ENCODE measurements around the gene GPC1.

The GPC1 gene

DNA sequence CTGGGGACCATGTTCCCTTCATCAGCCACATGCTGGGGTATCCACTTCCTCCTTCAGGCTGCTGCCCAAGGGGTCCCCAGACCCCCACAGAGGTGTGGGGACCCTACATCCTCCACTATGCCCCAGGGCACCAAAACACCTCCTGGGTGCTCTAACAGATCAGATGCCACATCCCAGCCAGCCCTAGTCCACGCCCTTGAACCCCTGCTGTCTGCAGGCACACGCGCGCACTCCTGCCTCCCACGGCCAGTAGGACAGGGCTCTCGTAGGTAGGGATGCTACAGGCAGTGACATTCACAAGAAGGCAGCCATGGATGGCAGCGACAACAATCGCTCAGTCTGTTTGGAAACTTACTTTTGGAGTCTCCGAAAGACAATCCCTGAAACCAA is 3.0 kb upstream of the GPC1 start:
- DNase-seq, result no peak

DNA sequence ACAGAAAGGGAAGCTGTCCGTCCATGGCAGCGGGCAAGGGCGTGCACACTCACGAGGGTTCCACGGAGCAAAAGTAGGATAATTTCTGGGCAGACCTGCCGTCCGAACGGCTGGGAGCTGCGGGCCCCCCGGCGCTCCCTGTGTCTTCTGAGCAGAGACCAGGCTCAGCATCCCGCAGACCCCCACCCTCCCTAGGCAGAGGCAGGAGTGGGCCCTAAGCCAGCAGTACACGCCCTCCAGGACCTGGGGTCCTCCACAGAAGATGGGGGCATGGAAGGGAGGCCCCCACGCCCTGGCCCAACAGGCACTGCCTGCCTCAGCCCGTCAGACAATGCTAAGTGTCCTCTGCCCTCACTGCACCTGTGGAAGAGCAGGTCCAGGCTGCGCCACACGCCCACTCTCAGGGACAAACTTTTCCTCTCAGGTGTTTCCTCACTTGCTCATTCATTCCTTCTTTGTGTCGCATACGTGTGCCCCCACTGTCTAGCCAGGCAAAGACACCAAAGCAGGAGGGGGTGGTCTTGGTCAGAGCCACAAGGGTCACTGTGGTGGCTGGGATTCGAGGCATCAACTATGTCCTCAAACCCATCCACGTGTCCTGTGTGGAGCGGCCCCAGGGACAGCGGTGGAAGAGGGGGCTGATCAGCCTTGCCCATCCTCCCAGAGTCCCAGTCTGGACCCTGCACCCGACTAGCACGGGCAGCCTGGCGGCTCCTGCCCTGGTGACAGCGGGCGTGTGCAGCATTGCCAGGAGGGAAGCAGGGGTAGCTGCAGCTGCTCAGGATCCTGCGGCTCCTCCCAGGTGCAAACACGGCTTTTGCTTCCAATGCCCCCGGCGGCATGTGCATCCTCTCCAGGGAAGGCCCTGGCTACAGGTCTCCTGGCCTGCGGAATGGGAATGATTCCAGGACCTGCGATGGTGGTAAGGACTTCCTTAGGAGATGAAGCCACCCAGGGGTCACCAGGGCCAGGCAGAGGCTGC is 2.4 kb upstream of the GPC1 start:
- DNase-seq, result no peak

DNA sequence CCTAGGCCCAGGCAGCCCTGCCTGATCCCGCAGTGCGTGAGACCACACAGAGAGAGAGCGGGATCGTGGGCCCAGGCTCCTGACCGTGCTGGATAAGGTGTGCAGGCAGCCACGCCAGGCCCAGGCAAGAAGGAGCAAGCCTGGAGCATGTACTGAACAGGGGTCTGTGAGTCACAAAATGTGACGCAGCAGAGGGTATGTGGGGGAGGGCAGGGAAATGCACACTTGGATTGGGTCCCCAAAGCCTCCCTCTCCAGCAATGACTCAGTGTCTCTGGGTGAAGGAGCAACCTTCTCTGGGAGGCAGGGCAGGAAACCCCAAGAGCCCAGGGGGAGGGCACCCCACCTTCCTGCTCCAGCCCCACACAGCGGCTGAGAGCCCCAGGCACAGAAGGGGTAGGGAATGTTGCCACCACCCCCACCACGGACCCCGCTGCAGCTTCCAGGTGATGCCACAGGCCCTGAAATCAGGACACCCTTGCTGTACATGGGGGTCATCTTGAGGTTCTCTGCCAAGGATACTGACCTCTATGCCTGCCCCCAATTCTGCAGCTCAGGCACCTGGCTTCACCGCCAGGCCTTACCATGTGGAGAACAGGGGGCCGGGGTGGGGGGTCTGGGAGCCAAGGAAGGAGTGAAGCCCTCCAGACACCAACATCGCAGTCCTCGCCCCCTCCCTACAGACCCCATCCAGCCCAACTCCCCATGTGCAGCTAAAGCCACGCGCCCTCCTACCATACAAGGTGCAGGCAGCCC is 1.3 kb upstream of the GPC1 start:
- no peak for DNase-seq

DNA sequence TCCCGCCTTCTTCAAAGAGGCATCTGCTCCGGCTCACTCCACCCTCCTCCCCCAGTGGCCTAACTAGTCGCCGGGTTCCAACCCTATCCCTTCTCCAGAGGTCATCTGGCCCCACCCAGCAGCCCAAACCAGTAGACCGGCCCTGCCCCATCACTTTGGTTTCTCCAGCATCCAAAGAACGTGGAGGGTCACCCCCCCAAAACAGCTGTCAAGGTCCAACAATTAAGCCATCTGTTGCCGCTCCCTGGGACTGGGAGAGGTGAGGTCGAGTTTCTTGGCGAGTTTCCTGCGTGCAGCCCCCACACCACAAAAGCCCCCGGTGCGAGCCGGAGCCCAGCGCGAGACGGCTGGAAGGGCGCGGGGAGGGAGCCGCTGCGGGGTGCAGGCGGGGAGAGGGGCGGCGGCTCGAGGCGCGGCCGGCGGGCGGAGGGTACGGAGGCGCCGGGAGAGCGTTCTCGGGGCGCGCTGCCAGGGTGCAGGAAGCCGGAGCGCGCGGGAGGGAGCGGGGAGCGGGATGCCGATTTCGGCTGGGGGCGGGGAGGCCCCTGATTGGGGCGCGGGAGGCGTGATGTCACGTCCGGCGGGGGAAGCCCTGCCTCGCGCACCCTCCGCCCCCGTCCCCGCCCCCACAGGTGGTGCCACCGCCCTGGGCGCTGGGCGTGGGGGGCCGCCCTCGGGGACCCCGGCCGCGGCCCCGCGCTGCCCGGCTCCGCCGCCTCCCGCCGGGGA is 571 bp upstream of the GPC1 start:
- DNase-seq, result peak; percentile 87

DNA sequence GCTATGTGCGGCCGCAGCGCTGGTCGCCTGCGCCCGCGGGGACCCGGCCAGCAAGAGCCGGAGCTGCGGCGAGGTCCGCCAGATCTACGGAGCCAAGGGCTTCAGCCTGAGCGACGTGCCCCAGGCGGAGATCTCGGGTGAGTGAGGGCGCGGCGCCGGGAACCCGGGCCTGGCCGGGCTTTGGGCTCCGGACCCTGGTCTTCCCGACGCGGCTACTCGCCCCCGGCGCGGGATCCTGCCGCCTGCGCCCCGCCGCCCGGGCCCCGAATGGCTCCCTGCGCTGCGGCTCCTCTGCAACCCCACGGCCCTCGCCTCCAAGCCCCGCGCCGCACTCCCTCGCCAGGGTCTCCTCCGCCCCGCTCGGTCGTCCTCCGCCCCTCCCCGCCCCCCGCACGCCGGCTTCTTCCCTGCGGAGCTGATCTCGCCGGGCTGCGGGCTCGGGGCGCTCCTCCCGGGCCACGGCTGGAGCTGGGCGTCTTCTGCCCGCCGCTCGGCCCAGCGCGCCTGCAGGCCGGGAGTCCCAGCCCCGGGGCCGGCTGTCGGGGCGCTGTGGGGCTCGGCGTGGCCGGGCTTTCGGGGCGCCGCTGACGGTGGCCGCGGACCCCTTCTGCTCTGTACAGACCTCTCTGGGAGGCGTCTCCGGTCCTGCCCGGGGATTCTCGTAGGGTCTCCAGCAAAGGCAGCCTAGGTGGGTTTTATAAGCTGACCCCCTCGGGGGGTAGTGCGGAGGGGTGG is 652 bp downstream of the GPC1 start:
- no peak for DNase-seq

DNA sequence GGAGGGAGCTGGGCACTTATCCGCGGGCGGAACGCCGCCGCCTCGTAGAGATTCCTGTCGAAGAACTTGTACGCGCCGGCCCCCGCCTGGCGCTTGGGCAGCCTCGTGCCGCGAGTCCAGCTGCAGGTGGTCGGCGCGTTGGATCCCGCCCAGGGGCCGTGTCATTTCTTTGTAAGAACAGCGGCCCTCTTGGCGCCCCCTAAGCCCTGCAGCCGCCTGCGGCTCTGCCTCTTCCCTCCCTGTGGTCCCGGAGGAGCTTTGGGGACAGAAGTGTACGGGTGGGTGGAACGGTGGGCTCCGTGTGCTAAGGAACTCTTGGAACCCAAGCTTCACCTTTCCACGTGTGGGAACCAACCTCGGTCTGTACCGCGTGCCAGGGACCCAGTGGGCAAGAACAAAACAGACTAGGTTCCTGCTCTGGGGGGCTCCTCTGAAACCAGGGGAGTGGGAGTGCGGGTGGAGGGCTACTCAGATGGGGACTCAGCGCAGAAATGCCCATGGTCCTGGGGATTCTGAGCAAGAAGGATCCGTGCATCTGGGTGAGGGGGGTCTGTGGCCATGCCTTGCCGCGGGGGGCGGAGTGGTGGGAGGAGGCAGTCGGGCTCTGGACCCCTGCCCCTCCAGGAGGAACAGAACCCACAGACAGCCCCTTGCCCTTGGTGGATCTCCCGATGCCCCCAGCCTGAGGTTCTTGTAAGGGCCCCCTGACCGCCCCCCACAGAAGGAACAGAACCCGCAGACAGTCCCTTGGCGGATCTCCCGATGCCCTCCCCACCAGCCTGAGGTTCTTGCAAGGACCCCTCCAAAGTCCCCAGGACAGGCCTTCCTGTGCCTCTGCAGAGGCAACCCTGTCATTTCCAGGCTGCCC is 1.5 kb downstream of the GPC1 start:
- DNase-seq, result no peak

DNA sequence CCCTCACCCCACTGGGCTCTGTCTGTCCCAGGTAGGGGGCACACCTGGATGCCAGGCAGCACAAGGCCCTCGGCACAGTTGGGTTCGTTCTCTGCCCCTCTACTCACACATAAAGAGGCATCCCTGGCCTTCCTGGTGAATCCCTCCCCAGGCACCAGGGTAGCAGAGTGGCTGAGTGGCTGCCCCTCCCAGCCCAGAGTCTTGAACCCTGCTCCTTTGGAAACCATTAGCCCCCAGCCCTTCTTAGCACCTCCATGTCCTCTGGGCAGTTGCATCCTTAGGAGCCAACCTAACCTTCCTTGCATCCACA is 2.0 kb downstream of the GPC1 start:
- no peak for DNase-seq

DNA sequence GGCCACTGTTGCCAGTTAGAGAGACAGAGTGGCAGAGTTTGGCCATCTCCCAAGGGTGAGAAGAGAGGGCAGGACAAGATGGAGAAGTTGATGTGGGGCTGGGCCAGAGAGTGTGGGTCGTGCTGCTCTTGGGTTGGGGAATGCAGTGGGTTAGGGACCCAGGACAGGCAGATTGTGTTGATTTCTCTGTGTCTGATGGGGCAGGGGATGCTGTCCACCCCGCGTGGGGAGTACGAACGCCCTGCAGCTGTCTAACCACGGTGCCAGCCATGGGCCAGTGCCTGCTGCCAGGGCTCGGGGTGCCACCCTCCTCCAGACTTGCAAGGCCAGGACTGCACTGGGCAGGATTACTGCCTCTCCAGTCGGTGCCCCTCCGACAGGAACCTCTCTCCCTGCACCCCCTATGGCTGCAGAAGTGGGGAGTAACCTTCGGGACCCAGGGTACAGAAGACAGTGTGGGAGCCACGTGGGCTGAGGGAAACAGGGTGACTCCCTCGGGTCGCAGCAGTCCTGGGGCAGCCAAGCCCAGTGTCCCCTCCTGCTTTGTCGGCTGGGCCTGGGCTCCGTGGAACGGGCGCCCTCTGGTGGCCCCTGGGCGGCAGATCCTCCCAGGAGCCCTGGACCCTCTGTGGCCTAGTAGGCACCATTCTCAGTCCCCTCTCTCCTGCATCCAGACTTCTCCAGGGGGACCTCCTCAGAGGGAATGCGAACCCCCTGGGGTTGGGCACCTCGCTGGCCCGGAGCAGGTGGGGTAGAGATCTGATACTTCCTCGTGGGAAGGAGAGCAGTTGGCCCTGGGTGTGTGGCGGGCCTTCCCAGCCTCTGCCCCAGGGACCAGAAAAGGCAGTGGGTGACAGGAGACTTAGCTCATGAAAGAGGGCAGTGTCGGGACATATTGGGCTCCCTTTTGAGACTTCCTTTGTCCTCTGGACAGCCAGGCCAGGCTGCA is 2.7 kb downstream of the GPC1 start:
- DNase-seq, result peak; percentile 66

DNA sequence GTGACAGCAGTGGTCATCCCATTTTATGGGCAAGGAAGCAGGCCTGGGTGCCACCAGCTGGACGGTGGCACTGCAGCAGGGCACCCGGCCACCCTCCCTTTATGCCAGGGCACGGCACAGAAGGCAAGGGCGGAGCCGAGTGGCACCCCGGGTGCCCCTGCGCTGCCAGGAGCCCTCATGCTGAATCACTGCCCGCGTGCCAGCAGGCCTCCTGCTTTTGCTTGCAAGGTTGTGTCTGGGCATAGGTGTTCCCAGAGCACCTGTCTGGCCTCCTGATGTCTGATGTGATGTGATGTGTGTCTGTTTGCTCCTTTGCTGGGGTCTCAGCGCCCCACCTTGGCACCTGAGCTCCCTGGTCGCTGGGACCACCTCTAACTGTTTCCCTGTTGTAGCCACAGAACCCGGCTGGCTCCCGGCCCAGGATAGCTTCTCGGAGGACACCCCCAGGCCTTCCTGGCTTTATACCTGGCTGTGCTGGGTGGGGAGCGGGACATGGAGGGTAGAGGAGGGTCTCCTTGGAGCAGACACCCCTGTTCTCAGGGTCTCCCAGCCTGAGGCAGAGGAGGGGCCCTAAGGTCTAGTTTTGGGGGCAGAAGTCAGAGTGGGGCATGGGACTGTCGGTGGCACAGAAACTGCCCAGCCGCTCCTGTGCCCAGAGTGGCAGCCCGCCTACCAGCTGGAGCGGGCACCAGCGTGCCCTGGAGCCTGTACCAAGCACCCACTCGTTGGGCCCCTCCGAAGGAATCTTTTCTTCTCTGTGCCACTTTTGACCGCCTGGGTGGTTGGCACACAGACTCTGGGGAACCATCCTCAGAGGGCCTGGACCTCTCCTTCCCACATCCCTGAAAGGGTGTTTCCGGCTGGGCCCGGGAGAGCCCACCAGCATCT is 3.6 kb downstream of the GPC1 start:
- no peak for DNase-seq

DNA sequence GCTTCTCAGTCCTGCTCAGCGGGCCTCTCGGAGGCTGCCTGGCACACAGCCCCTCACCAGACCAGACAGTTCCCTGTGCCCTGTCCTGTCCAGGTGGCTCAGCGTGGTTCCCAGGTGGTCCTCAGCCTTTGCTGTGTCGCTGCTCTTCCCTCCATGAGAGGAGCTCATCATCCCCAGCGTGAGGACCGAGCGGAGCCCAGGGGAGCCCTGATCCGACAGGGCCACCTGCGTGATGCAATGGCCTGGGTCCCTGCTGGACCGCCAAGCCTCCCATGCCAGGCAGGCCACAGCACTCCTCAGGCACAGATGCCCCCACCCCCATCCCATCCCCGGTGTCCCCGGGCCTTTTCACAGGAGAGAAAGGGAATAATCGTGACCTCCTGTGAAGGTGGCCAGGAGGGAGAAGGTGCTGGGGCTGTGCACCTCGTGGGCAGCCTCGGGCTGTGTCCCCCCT is 4.3 kb downstream of the GPC1 start:
- no peak for DNase-seq

DNA sequence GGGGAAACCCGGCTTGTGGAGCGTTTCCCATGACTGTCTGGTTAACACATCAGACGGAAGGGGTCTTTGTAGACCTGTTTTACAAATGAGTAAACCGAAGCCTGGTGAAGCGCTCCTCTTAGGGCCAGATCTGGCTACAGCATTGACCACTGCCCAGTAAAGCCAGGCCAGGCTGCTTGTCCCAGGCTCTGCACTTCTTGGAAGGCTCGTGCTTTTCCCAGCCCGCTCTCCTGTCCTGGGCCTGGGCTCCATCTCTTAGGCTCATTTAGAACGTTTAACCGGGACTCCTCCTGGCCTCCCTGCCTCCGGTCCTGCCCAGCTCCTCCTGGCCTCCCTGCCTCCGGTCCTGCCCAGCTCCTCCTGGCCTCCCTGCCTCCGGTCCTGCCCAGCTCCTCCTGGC is 4.8 kb downstream of the GPC1 start:
- DNase-seq, result no peak

DNA sequence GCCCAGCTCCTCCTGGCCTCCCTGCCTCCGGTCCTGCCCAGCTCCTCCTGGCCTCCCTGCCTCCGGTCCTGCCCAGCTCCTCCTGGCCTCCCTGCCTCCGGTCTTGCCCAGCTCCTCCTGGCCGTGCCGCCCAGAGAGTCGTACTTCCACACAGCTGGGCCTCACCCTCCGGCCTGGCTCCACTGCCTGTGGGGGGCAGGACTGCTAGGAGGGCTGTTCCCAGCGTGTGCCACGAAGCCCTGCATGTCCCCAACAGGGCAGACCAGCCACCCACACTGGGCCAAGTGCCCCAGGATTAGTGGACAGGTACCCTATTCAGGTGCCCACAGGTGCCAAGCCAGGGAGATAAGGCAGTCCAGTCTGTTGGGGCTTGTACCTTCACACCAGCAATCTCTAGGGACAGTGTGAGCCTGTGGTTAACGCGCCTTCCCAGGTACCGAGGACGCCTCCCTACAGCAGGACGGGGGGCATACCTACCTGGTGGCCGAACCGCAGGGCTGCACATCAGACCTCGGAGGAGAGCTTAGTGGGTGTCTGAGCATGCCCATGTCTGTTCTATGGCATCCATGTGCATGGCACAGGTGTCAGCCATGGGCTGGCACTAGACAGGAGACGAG is 5.3 kb downstream of the GPC1 start:
- DNase-seq, result no peak

DNA sequence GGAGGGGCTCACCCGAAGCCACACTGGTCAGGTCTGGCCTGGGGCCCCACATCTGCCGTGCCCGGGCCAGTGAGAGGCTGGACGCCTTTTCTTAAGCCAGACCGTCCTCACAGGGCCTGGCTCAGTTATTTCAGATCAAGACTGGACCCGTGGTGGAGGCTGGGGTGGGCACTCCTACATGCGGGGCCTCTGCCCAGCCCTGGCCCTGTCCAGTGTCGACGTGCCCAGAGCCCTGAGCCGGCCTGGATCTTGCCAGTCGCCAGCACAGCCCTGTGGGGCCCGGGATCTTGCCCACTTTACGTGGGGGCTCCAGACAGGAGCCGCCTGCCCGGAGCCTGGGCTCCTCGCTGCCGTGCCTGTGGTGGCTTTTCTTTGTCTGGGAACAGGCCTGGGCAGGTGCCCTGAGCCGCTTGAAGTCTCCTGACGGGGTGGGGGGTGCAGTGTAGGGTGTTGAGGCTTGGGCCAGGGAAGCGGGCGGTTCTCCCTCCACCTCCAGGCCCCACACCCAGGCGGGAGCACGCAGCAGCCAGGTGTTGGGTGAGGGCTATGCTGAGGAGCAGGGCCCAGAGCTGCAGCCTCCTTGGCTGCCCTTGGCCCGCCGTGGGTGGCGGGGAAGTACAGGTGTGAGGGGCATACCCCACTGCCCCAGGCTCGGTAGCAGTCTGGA is 6.0 kb downstream of the GPC1 start:
- no peak for DNase-seq

DNA sequence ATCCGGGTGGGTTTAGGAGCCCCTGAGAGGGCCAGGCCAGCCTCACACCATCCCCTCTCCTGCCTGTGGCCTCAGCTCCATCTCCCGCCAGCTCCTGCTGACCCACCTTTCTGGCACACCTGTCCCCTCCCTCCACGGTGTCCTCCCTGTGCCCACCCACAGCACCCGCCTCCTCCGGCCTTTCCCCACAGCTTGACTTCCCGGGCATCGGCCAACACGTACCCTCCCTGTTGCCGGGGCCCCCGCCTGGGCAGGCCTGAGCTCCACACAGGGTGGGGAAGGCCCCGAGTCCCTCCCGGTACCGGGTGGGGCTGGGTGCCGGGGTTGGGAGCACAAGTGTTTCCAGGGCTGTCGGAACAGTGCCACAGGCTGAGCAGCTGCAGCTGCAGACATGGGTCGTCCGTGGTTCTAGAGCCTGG is 6.5 kb downstream of the GPC1 start:
- no peak for DNase-seq

DNA sequence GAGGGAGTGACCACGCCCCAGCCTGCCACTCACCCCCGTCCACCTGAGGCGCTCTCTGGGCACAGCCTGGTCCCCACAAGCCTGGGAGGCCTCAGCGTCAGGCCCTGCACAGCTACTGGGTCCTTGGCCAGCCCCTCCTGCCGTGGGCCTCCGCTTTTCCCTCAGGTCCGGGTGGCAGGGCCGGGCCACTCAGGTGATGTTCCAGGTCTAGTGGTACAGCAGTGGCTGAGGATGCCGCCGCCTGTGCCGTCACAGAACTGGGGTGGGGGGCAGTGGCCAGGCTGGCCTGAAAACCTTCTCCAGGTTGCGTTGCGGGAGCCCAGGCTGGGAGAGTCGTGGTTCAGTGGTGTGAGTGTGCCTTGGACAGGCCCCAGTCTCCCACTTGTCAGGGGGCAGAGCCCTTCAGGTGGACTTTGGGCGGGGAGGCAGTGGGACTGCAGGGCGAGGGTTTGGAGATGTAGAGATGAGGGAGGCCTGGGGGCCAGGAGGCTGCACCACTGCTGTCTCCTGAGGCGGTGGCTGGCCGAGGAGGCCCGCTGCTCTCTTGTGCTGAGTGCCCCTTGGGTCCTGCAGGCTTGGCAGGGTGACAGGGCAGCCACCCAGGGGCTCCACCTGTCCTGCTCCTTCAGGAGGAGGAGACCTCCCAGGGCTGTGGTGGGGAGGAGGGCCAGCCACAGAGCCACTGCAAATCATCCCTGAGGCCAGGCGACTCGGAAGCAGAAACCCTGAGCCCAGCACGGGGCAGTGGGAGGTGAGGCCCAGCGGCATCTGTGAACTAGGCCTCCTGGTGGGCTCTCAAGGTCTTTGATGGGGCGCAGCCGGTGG is 7.6 kb downstream of the GPC1 start:
- no peak for DNase-seq

DNA sequence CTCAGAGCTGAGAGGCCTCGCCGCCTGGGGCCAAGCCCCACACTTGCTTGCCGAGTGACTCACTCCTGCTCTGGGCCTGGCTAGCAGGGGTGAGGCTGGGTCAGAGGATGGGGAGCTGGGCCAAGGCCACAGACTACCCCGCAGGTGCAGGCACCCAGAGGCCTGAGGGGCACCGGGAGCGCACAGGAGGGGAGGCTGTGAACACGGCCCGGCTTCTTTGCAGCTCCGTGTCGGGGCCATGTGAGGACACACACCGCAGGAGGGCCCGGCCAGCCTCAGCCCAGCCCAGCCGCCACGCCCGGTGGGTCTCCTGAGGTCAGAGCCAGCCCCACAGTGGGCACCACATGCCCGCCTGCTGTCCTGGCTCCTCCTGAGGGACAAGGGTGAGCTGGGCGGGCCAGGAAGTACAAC is 8.4 kb downstream of the GPC1 start:
- no peak for DNase-seq

DNA sequence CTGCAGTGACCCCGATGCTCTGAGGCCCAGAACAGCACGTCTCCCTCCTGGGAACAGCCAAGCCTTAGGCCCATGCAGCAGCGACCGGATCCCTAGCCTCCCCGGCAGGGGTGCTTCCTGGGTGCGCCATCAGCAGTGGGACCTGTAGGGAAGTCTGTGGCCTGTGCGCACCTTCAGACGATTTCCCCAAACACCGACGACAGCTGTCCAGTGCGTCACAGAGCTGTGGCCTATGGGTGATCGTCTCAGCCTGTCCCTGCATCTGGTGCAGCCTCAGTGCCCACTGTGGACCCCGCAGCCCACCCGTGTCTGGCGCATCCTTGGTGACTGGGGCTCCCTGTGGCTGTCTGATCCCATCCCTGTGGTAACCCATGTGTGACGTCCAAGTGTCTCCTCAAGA is 9.0 kb downstream of the GPC1 start:
- DNase-seq, result no peak

Data from stimulated activated CD4-positive, alpha-beta T cell treated with anti-CD3 and anti-CD28 coated beads, Interleukin-12 subunit alpha, Interleukin-12 subunit beta, amount 100 ng/mL, for 4 hours (primary cell).